K562 (cell line): ENCODE results near the gene TTC22.

Source experiments
- EZH2 ChIP-seq: IDR thresholded peaks from 2 replicates; pipeline ENCODE4 v1.6.1; 2012; ENCODE audit warnings: low read depth, mild to moderate bottlenecking, inconsistent platforms, low read length, borderline replicate concordance
- MEIS2 ChIP-seq: fragments of 450-650 bp; IDR thresholded peaks from 2 replicates; pipeline ENCODE4 v1.6.1; 2014; ENCODE audit warnings: mild to moderate bottlenecking; ENCODE audit not compliant: partially characterized antibody
- TF ChIP-seq, protein P1 (sequence below), 3 experiments: IDR thresholded peaks in 2 of 3; conservative IDR thresholded peaks in 1 of 3; 2 replicates each; pipeline ENCODE4 v1.5.1; 2011 to 2012; ENCODE audit warnings: low read length in 3 of 3, mild to moderate bottlenecking in 3 of 3, control low read depth in 2 of 3, improper control_type of control experiment in 1 of 3, inconsistent platforms in 1 of 3, low read depth in 1 of 3, mixed read lengths in 1 of 3, moderate library complexity in 1 of 3; ENCODE audit not compliant: insufficient read depth in 2 of 3
- TF ChIP-seq, protein P2 (sequence below), 2 experiments: IDR thresholded peaks; 2 replicates each; pipeline ENCODE4 v1.6.1; 2012; ENCODE audit warnings: improper control_type of control experiment in 2 of 2, low read depth in 2 of 2, low read length in 2 of 2, borderline replicate concordance in 1 of 2
- TF ChIP-seq, protein P3 (sequence below): fragments of 250-450 bp; sonication (Bioruptor Pico); IDR thresholded peaks from 2 replicates; pipeline ENCODE4 v1.4.0; 2020; ENCODE audit warnings: mild to moderate bottlenecking, moderate library complexity

DNA sequence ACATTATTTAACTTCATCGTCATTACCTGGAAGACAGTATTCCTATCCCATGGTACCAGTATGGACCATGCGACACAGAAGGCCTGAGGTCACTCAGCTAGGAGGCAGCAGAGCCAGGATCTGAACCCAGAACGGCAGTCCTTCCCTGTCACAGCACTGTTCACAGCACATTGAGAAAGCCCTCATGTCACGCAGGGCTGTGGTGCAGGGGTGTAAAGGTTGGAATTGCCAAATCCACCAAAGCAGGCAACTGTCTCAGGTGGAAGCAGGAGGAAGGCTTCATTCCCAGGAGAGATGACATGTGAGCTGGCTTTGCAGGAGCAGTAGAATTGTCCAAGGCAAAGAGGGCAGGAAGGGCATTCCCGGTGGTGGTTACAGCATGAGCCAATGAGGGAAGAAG is 9.9 kb upstream of the TTC22 start:
- TF ChIP-seq, protein P1, sequence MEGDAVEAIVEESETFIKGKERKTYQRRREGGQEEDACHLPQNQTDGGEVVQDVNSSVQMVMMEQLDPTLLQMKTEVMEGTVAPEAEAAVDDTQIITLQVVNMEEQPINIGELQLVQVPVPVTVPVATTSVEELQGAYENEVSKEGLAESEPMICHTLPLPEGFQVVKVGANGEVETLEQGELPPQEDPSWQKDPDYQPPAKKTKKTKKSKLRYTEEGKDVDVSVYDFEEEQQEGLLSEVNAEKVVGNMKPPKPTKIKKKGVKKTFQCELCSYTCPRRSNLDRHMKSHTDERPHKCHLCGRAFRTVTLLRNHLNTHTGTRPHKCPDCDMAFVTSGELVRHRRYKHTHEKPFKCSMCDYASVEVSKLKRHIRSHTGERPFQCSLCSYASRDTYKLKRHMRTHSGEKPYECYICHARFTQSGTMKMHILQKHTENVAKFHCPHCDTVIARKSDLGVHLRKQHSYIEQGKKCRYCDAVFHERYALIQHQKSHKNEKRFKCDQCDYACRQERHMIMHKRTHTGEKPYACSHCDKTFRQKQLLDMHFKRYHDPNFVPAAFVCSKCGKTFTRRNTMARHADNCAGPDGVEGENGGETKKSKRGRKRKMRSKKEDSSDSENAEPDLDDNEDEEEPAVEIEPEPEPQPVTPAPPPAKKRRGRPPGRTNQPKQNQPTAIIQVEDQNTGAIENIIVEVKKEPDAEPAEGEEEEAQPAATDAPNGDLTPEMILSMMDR (IDR thresholded peaks at IDR 0.05 in 2 of 3, conservative IDR thresholded peaks at IDR 0.05 in 1 of 3; ENCODE audit: insufficient read depth in 2 of 3, low read depth in 1 of 3, low read length in 3 of 3) = no peak
- TF ChIP-seq MEIS2 (no peak), EZH2 (no peak)
- TF ChIP-seq, protein P2, sequence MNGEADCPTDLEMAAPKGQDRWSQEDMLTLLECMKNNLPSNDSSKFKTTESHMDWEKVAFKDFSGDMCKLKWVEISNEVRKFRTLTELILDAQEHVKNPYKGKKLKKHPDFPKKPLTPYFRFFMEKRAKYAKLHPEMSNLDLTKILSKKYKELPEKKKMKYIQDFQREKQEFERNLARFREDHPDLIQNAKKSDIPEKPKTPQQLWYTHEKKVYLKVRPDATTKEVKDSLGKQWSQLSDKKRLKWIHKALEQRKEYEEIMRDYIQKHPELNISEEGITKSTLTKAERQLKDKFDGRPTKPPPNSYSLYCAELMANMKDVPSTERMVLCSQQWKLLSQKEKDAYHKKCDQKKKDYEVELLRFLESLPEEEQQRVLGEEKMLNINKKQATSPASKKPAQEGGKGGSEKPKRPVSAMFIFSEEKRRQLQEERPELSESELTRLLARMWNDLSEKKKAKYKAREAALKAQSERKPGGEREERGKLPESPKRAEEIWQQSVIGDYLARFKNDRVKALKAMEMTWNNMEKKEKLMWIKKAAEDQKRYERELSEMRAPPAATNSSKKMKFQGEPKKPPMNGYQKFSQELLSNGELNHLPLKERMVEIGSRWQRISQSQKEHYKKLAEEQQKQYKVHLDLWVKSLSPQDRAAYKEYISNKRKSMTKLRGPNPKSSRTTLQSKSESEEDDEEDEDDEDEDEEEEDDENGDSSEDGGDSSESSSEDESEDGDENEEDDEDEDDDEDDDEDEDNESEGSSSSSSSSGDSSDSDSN (IDR thresholded peaks at IDR 0.05; ENCODE audit: borderline replicate concordance in 1 of 2, low read depth in 2 of 2, low read length in 2 of 2) = no peak
- TF ChIP-seq, protein P3, sequence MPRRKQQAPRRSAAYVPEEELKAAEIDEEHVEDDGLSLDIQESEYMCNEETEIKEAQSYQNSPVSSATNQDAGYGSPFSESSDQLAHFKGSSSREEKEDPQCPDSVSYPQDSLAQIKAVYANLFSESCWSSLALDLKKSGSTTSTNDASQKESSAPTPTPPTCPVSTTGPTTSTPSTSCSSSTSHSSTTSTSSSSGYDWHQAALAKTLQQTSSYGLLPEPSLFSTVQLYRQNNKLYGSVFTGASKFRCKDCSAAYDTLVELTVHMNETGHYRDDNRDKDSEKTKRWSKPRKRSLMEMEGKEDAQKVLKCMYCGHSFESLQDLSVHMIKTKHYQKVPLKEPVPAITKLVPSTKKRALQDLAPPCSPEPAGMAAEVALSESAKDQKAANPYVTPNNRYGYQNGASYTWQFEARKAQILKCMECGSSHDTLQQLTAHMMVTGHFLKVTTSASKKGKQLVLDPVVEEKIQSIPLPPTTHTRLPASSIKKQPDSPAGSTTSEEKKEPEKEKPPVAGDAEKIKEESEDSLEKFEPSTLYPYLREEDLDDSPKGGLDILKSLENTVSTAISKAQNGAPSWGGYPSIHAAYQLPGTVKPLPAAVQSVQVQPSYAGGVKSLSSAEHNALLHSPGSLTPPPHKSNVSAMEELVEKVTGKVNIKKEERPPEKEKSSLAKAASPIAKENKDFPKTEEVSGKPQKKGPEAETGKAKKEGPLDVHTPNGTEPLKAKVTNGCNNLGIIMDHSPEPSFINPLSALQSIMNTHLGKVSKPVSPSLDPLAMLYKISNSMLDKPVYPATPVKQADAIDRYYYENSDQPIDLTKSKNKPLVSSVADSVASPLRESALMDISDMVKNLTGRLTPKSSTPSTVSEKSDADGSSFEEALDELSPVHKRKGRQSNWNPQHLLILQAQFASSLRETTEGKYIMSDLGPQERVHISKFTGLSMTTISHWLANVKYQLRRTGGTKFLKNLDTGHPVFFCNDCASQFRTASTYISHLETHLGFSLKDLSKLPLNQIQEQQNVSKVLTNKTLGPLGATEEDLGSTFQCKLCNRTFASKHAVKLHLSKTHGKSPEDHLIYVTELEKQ = no peak
